ENCODE results near the gene MEGF8.

The MEGF8 gene

DNA sequence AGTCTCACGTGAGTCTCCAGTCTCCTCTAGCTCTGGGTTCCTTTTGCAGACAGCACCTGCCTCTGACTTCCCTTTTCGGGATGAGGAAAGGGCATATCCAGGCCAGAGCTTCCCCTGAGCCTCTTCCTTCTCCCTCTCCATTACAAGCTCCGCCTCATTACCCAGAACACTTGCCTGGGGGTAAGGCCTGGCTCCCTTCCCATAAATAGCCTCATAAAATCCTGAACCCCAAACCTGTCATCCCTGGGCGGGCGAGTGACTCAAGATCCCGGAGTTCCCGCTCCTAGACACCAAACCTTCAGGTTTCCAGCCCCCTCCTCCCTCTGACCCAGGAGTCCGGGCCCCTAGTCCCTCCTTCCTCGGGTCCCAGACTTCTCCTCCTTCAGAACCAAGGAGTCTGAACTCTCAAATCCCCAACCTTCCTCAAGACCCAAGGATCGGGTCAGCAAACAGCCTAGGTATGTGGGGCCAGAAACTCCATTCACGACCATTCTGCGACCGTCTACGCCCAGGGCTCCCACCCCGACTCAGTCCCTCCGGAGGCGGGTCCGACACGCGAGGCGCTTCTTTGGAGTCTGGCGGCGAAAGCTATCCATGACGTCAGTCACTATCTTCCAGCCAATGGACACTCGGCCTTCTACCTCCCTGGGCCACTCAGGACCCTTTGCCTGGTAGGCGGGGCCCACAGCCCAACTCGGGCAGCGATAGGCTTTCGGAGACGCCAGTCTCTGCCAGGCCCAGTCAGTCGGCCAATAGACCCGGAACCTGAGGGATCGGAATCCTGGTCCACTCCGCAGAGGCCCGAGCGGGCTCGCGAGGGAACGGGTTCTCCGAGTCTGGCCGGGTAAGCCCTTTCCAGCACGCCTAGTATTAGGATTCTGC lies 71.2 kb downstream of the MEGF8 start:
- DNase-seq, result peak; percentile 97

DNA sequence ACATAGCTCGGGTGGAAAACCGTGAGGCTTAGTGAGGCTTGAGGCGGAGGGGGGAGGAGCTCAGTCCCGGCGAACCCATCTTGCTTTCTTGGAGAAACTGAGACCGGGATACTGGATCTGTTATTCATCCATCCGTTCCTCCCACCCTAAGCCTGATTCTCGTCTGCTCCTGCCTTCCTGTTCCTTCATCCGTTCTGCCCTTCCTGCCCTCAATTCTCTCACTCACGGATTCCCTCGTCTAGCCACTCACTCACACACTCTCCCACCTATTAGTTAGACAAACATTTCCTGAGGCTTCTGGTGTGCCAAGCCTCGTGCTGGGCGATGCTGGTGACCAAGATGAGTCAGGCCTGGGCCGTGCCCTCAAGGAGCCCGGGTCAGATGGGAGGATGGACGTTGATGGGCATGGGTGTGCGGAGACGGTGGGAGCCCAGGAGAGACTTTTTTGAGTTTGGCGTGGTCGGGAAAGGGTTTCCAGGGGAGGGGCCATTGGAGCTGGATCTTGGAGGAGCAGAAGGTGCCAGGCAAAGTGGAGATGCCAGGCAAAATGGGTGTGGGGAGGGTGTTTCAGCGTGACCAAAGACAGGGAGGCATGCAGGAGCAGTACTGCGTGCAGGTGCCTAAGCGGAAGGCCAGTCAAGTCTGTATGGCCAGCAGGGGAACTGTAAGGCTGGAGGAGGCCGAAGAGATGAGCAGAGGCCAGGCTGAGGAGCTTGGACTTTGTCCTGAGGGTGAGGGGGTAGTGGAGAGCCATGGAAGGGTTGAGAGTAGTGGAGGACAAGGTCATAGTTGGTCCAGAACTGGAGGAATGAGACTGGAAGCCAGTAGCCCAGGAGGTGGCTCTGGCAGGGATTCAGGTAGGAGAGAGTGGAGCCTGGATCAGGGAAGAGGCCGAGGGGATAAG lies 72.1 kb downstream of the MEGF8 start:
- DNase-seq, result no peak

DNA sequence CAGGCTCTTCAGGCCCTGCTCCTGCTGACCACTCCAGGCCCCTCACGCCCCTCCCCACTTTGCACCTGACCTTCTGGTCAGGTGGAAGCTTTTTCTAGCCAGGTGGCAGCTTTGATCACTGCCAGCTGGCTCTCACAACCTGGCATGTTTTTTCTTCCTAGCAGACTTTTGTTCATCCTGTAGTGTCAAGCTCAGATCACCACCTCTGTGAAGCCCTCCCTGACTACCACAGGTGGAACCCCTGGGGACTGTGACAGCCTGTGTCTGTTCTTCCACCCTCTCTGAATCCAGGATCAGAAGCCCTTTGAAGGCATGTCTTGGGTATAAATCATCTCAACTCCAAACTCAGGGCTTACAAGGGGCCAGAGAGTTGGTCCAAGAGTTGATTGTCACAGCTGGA lies 75.0 kb downstream of the MEGF8 start:
- no peak for DNase-seq

DNA sequence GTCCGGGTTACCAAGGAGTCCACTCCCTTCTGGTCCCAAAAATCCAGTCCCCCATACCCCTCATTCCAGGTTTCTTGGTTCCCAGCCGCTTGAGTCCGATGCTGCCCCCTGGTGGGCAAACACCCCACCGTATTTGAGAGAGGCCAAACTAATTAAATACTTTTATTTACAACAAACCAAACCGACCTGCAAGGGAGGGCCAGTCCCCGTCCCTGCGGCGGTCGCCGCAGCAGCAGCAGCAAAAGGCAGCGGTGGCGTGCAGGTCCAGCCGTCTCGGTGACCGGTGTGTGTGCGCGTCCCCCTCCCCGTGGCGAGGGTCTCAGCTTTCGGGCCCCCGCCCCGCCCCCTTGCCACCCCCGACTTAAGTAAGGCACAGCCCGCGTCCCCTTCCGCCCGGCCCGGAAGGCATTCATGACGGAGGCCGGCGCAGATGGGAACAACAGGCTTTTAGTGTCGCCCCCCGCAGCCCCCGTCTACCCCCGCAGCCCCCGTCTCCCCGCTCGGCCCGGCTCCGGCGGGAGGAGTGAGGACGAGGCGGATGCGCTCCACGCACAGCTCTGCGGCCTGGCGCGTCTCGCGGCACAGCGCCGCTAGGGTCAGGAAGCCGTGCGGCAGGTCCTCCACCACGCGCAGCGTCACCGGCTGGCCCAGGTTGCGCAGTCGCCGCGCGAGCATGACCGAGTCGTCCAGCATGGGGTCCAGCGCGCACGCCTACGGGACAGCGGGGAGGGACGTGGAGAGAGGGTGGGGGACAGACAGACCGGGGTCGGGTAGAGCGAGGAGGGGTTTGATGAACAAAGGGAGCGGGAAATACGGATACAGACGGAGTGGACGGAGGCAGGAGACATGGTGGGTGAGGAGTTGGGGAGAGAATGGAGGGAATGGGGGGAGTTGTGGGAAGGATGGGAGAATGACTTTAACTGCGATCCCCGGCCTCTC lies 76.2 kb downstream of the MEGF8 start:
- DNase-seq, result peak; percentile 73 to 78

DNA sequence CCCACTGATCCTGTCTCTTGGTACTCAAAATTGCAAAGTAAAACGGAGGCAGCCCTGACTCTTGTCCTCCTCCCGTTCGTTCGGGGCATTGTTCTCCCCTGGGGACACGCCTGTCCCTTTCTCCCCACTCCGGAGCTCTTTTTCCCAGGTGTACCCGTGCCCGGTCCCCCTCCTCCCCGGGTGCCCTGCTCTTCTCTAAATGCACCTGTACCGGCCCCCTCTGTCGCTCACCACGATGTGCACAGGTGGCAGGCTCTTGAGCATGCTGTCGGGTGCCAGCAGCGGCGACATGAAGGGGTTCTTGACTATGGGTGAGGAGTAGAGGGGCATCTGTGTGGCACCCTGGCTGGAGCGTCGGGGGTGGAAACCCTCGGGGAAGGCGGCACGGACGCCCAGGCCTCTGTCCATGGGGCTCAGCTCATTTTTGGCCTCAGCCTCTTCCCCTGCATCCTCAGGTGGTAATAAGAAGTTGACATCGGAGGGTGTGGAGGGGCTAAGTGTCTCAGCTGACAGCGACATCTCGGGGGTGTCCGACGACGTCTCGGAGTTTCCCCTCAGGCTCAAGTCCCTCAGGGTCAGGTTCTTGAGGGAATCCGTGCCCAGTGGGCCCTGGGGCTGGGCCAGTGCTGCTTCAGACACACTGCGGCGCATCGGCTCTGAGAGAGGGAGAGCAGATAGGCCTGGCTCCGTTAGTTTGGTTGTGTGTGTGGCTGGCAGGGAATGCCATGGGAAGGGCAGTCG lies 77.1 kb downstream of the MEGF8 start:
- DNase-seq, result no peak

DNA sequence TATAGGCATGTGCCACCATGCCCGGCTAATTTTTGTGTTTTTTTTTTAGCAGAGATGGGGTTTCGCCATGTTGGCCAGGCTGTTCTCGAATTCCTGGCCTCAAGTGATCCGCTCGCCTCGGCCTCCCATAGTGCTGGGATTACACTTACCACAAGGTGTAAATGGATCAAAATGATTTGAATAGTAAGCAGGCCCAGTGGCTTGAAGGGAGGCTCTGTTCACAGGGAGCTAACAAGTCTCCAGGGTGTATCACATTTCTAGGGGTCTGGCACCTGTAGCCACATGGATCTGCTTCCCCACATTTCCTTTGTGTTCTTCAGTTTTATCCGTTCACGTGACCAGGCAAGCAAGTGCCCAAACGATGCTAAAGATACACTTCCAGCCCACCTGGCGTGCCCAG lies 78.2 kb downstream of the MEGF8 start:
- no peak for DNase-seq

DNA sequence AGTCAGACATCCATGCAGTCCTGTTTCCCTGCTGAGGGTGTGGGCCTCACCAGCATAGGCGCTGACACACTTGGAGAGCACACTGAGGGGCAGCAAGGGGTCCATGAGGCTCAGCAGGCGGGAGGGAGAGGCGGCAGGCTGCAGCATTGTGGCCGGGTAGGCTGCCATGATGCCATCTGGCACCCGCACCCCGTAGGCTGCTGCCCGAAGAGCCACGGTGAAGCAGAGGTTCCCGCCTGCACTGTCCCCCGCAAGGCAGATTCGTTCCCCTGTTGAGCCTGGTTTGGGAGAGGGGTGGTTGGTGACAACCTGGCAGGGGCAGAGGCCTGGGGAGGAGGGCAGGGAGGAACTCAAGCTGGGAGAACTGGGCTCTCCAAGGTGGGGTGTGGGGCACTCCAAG lies 80.7 kb downstream of the MEGF8 start:
- DNase-seq, result no peak

DNA sequence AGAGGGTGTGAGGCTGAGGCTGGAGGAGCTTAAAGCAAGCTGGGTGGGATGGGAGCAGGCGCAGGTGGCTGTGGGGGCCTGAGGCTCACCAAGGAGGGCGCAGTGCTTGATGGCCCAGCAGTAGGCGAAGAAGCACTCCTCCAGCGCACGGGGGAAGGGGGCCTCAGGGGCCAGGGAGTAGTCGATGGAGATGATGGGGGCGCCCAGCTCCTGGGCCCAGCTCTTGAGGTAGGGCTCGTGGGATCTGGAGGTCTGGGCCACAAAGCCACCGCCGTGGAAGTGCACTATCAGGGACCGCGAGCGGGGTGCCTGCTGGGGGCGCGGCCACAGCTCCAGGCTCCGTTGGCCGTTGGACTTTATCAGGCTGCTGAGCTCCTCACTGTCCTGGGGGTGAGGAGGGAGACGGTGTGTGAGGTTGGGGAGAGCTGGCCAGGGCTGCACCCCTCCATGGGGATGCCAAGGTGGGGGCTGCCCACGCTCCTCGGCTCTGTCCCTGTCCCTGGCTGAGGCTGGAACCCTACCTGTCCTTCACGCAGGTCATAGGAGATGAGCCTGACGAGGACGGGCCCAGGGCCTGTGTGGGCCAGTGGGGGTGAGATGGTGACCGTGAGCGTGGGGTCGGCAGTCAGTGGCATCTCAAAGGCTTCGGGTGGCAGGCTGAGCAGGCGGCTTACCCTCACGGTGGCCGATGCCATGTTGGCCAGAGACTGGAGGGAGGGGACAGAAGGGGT lies 81.8 kb downstream of the MEGF8 start:
- DNase-seq, result no peak

DNA sequence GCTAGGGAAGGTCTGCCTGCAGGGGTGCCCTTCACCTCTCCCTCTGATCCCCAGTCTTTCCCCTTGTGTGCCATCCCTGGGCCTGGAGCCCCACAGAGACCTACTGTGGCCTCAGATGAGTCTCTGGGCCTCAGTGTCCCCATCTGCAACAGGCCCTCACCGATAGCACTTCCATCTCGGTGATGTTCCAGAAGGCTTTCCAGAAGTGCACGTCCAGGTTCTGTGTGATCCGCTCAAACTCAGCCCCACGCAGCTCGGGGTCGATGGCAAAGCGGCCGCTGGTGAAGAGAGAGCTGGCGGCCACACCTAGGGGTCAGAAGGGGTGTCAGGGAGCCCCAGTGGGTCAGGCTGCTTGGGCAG lies 82.4 kb downstream of the MEGF8 start:
- no peak for DNase-seq

DNA sequence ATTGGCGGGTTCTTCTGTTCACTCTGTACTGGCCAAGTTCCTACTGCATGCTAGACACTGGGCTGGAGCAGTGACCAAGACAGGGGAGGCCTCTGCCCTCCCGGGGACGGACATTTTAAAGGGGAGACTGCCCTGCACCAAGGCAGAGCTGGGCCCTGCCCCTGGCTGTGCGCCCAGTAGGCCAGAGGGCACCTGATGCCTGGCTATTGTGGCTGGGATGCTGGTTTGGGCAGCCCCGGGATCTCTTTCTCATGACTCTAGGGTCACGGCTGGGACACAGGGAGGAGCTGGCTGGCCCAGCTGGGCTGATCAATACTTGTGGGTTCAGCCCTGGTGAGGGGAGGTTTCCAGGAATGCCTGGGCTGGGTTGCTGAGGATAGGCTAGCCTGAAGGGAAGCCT lies 84.0 kb downstream of the MEGF8 start:
- no peak for DNase-seq

DNA sequence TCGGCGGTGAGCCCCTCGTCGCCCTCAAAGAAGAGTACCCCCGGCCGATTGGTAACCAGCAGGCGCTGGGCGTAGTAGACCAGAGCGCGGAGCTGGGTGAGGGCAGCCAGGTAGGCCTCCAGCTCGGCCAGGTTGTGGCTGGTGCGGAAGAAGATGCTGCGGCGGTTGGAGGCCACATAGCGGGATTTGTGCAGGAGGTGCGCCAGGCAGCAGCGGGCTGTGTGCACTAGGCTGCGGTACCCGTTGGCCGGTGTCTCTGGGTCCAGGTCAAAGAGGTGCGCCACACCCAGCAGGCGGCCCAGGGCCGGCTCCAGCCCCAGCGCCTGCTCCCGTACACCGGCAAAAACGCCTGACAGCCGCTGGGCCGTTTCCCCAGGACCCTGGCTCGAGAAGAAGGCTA lies 84.9 kb downstream of the MEGF8 start:
- no peak for DNase-seq

DNA sequence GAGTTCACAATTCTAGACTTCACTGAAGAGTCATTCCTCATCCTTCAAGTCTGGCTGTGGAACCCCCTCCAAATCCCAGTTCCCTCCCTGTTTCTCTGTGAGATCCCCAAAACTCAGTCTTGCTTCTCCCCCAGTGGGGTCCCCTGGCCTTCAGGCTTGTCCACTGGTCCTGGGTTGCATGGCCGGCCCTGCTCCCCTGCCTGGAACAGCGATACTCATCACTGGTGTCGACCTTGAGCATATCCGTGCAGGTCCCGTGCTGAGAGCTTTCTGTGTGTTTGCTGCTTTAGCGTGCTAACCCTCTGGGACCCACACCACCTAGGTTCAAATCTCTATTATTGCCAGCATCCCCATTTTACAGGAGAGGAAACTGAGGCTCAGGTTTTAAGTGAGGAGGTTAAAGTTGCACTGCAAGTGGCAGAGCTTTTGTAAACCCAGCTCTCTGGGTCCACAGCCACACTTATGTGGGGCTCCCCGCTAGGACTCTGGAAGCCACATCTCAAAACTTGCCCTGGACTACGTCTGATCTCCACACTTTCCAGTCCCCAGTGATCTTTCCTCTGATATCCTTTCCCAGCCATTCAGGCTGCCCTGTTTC lies 86.2 kb downstream of the MEGF8 start:
- DNase-seq, result no peak

DNA sequence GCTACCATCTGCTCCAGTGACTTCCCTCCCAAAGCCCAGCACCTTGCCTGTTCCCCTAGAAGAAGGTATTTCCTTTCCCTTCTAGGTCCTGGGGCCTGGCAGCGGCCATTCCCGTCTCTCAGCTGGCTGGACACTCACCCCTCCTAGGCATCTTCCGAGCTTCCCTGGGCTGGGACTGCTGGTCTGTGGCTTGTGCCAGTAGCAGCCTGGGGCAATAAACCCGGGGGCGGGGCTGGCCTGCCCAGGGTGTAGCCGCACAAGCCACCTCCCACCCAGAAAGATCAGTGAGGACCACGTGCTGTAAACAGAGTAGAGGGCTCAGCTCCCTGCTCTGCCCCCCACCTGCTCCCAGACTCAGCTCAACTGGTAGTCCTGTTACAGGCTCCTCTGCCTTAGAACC lies 86.8 kb downstream of the MEGF8 start:
- DNase-seq, result no peak

DNA sequence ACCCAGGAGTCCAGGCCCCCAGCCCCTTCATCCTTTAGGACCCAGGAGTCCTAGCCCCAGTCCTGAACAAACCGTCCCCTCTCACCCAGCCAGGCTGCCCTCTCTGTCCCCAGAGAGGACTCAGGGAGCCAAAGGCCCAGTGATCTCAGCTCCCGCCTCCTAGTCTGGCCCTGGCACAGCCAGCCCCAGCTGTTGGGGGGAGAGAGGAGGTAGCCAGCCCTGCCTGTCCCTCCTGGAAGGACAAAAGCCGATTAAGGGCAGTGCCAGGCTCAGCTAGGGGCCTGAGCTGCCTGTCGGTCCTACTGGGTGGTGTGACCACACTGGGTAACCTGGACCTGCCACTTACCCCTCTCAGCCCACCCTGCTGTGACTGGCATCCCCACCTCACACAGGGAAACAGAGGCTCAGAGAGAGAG lies 87.2 kb downstream of the MEGF8 start:
- DNase-seq, result no peak

DNA sequence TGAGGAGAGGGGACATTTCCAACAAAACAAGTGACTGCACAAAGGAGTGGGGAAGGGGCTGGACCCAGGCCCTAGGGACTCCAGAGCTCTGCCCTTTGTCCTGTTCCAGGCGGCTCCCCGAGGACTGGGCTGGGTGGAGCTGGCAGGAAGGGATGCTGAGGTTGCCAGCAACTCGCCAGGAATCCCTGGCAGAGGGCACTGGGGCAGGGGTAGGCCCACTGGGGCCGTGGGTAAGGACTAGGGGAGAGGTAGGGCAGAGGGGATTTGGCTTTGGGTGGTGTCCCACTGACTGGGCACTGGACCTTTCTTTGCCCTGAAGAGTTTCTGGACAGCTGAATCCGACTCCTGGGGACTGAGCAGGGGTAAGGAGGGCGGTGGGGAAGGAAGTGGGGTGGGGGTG lies 93.9 kb downstream of the MEGF8 start:
- no peak for DNase-seq

DNA sequence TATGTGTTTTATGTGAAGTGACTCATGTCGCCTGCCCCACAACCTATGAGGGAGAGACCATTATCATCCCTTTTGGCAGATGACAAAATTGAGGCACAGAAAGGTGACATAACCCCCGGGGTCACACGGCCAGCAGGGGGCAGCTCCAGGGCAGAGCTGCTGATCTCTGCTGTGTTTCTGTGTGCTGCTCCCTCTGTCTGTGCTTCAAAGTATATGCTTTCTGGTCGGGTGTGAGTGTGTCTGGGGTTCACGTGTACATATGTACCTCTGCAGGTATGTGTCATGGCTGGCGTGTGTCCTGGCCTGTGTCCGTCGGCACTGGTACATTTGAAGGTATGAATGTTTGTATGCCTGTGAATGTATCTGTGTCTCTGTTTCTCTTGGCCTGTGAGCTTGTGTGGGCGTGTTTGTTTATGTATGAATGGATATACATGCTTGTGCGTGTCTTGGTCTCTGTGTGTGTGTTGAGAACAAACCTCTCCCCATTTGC lies 94.7 kb downstream of the MEGF8 start:
- DNase-seq, result peak; percentile 70 to 72

DNA sequence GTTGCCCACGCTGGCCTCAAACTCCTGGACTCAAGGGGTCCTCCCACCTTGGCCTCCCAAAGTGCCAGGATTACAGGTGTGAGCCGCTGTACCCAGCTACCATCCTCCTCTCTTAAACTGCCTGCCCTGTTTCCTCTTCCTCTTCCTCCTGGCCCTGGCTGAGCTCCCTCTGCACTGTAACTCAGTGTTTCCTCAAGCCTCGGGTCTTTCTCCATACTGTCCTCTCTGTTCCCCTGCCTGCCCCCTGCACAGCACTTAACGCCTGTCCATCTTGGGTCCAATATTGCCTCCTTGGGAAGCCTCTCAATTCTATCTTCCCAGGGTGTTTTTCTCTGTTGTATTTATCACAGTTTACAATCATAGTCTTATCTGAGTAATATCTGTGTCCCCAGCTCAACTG lies 95.7 kb downstream of the MEGF8 start:
- DNase-seq, result no peak

DNA sequence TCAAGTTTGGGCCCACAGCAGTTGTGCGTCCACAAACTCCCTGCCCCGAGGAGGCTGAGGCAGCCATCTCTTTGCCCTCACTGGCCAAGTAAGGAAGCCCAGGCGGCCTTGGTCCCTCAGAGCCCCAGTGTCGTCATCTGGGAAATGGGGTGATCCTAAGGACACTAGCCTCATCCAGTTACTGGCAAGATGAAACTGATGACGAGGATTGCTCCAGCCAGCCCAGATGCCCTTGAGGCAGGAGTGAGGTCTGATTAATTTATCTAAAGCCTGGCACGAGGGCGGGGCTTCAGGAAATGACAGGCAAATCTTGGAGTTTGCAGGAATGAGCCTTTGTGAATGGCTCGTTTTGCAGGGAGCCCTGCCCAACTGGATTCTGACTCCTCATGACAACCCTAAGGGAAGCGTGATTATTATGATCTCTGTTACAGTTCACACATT lies 96.2 kb downstream of the MEGF8 start:
- no peak for DNase-seq

DNA sequence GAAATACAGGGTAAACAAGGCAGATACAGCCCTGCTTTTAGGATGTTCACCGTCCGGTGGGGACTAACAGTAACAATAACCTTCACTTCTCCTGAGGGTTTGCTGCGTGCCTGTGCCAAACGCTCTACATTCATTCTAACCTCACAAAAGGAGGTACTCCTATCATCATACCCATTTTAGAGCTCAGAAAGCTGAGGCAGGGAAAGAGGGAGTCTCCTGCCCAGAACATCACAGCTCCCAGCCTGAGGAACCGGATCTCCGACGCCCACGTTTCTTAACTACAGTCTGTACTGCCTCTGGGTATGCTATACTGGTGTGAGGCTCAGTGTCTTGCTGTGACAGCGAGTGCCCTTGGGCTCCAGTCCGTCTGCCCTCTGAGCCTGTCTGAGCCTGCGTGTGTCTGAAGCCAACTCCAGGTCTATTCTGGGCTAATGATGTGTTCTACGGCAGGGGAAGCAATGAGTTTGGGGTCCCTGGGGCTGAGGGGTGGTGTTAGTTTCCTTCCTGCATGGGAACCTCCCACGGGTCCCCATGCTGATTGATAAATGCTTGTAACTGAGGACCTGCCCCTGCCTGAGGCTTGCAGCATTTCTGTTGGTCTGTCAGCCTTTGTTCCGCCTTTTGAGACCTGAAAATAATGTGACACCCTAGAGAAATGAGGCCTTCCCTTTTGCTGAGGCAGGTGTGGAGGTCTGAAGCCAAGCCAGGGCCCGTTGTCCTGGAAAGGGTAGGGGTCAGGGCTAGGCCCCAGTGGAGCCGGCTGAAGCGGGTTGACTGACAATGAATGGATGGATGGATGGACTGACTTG lies 96.9 kb downstream of the MEGF8 start:
- no peak for DNase-seq

DNA sequence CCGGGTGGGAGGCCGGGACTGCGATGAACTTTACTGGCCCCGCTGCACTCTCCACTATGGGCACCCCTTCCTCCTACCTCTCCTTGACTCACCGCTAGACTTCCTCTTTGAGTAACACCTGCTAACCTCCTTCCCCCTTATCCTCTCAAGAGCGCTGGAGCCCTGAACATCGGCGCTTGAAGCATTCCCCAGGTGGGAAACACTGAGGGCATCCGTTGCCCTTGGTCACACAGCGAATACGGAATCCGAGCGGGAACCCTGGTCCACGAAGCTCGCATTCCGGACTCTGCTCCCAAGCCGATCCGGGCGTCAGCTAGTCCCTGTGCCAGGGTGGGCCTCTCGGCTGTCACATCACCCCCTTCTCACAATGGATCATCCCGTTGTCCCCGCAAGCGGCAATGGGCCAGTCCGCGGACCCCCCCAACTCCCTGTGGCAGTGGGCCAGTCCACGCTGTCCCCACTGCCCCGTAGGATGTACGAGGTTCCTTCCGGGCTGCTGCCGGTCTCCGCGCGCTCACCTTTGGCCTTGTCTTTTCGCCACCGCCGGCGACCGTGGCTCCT lies 97.5 kb downstream of the MEGF8 start:
- peak in 1 of 2 donors; percentile 45 for DNase-seq

Data from stimulated activated CD4-positive, alpha-beta T cell treated with anti-CD3 and anti-CD28 coated beads, Interleukin-2, amount 100 ng/mL, for 48 hours (primary cell).